Measurements from ENCODE around the gene DSCAM. TPM values are rescaled to one million over a fixed set of nuclear protein-coding genes. Genes with fewer than 3 reads are reported as not detected.

DSCAM gene
- total and polyA plus RNA-seq, 10 of the 15 experiments (the other 5 are each of a cell fraction or from before 2014, with no cell fraction given) = not detected

DNA sequence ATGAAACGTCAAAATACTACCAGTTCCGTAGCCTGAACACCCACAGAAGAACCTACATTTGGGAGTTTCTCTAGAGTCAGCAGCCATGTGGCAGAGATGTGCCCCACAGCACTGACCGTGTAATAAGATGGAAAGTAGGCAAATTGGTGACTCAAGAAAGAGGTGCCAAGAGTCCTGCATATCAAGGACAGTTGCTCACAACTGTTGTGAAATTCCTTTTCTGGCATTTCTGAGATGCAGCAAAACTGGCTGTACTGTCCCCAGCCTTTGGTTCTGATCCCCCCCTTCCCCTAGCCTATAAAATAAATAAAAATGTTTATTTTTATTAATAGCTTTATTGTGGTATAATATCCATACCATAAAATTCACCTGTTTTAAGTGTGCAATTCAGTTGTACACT lies 655.8 kb downstream of the DSCAM start (continued):
- TF ChIP-seq, protein P1, sequence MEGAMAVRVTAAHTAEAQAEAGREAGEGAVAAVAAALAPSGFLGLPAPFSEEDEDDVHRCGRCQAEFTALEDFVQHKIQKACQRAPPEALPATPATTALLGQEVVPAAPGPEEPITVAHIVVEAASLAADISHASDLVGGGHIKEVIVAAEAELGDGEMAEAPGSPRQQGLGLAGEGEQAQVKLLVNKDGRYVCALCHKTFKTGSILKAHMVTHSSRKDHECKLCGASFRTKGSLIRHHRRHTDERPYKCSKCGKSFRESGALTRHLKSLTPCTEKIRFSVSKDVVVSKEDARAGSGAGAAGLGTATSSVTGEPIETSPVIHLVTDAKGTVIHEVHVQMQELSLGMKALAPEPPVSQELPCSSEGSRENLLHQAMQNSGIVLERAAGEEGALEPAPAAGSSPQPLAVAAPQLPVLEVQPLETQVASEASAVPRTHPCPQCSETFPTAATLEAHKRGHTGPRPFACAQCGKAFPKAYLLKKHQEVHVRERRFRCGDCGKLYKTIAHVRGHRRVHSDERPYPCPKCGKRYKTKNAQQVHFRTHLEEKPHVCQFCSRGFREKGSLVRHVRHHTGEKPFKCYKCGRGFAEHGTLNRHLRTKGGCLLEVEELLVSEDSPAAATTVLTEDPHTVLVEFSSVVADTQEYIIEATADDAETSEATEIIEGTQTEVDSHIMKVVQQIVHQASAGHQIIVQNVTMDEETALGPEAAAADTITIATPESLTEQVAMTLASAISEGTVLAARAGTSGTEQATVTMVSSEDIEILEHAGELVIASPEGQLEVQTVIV (IDR thresholded peaks at IDR 0.05; ENCODE audit: borderline replicate concordance, partially characterized antibody) = no peak
- no peak for TF ChIP-seq SUZ12 (IDR thresholded peaks at IDR 0.05; ENCODE audit: unreplicated experiment)
- TF ChIP-seq SPI1 (IDR thresholded peaks at IDR 0.05; ENCODE audit: borderline replicate concordance, insufficient read depth, low read depth, low read length) = no peak
- TF ChIP-seq CBX5 (IDR thresholded peaks at IDR 0.05; ENCODE audit: low read depth) = no peak

DNA sequence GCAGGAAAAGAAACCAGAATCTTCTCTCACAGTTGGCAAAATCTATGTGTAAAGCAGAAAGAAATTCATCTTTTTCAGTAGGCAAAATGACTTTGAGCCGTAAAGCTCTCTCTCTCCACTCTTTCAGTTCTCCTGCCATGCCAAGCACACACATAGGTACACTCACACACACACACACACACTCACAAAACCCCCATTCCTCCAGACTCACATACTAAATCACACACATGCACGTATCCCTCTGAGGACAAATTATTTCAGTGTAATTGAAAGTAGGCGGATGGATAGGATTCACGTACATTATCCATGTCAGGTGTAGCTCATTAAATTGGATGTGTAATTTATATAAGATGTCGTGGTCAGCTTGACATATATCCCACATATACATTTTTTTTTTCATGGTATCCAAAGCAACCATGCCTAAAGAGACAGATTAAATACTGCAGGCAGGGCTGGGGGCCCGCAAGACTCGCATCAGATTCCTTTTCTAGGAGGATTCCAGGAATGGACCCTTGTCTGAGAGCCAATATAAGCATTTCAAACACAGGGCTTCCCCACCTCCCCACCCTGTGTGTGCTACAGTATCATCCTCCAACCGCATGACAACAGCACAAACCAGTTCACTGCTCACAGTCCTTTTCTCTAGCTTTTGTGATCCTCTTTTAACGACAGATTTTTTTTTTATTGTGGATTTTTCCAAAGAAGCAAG lies 658.9 kb downstream of the DSCAM start:
- Histone ChIP-seq H3K27me3 (replicated peaks in 1 of 2; ENCODE audit: control insufficient read depth in 2 of 2, insufficient read depth in 2 of 2, low read length in 1 of 2) (no peaks in the 10 kb centered on the region), H3K4me3 (no peak overlapping the region), H3K9me3 (replicated peaks; ENCODE audit: control insufficient read depth, insufficient read depth, low read length) (no peaks in the 10 kb centered on the region; the same call in 2 of the 3 replicates), H2AFZ (ENCODE audit: control insufficient read depth, low read depth, low read length) (no peak overlapping the region), H3K27ac (ENCODE audit: control insufficient read depth, insufficient read depth) (no peak overlapping the region), H3K4me1 (ENCODE audit: control insufficient read depth, insufficient read depth, low read length) (no peaks in the 10 kb centered on the region), H3K4me2 (ENCODE audit: control insufficient read depth, insufficient read depth) (no peak overlapping the region), H4K20me1 (ENCODE audit: control insufficient read depth, insufficient read depth) (no peaks in the 10 kb centered on the region), H3K79me2 (ENCODE audit: control insufficient read depth, insufficient read depth, low read length) (no peaks in the 10 kb centered on the region), H3K9ac (ENCODE audit: control insufficient read depth, insufficient read depth, low read length) (no peak overlapping the region), H3K36me3 (ENCODE audit: control insufficient read depth in 2 of 2, insufficient read depth in 2 of 2, low read length in 1 of 2) (no peaks in the 10 kb centered on the region)
- WGBS (ENCODE audit: insufficient coverage, insufficient replicate concordance, low lambda C conversion rate, missing lambda C conversion rate) = 28% methylated on average over 9 of the region's 9 CpGs
- ATAC-seq (no peak), FAIRE-seq (no peak), DNase-seq (ENCODE audit: low read depth, low spot score) (no peak)
- POLR2A ChIA-PET = no interaction called here
- no TSS peak for BruUV-seq (replicated peaks)
- intact Hi-C loops (cut with micrococcal nuclease; ENCODE audit: unreplicated experiment) = no loop called here
- in situ Hi-C loops (cut with MboI) = no loop called here
- RAD21 ChIA-PET (ENCODE audit: unreplicated experiment) = no interaction called here
- SMC1A ChIA-PET (ENCODE audit: uncharacterized antibody, unreplicated experiment) = no interaction called here
- CTCF ChIA-PET = no interaction called here
- TF ChIP-seq POU2F2 (IDR thresholded peaks at IDR 0.05; ENCODE audit: borderline replicate concordance, low read depth, low read length) = no peak
- TF ChIP-seq SREBF1 (IDR thresholded peaks at IDR 0.05; ENCODE audit: low read length) = no peak
- TF ChIP-seq BHLHE40 (IDR thresholded peaks at IDR 0.05; ENCODE audit: borderline replicate concordance in 1 of 2, low read depth in 2 of 2, low read length in 1 of 2) = no peak
- TF ChIP-seq, protein P2, sequence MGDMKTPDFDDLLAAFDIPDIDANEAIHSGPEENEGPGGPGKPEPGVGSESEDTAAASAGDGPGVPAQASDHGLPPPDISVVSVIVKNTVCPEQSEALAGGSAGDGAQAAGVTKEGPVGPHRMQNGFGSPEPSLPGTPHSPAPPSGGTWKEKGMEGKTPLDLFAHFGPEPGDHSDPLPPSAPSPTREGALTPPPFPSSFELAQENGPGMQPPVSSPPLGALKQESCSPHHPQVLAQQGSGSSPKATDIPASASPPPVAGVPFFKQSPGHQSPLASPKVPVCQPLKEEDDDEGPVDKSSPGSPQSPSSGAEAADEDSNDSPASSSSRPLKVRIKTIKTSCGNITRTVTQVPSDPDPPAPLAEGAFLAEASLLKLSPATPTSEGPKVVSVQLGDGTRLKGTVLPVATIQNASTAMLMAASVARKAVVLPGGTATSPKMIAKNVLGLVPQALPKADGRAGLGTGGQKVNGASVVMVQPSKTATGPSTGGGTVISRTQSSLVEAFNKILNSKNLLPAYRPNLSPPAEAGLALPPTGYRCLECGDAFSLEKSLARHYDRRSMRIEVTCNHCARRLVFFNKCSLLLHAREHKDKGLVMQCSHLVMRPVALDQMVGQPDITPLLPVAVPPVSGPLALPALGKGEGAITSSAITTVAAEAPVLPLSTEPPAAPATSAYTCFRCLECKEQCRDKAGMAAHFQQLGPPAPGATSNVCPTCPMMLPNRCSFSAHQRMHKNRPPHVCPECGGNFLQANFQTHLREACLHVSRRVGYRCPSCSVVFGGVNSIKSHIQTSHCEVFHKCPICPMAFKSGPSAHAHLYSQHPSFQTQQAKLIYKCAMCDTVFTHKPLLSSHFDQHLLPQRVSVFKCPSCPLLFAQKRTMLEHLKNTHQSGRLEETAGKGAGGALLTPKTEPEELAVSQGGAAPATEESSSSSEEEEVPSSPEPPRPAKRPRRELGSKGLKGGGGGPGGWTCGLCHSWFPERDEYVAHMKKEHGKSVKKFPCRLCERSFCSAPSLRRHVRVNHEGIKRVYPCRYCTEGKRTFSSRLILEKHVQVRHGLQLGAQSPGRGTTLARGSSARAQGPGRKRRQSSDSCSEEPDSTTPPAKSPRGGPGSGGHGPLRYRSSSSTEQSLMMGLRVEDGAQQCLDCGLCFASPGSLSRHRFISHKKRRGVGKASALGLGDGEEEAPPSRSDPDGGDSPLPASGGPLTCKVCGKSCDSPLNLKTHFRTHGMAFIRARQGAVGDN (IDR thresholded peaks at IDR 0.05) = no peak
- TF ChIP-seq FOS (IDR thresholded peaks at IDR 0.05; ENCODE audit: borderline replicate concordance, extremely low read depth, insufficient read length) = no peak

All from GM12878 (cell line).